ENCODE measurements around the gene TOE1. TPM values are rescaled to one million over a fixed set of nuclear protein-coding genes. Genes with fewer than 3 reads are reported as not detected.

TOE1 gene
- total RNA-seq, 2 donors from 2014 or later = 2.0 to 2.3 TPM

DNA sequence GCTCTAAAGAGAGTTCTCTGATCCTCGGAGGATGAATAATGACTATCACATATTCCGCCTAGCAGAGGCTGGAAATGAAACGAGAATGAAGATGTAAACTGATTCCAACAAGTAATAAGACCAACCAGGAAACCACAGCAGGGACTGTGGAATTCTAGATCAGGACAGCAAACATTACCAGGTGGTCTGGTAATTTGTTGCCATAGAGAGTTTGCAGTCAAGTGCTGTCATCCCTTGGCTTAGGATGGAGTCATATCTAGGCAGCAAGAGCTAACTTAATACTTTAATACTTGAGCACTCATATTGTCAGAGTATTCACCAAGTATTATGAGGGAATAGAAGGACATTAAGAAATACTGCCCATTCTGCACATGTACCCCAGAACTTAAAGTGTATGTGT lies 45.3 kb downstream of the TOE1 start:
- Histone ChIP-seq H3K27ac (no peak overlapping the region), H3K9me3 (no peaks in the 10 kb centered on the region), H3K4me3 (no peak overlapping the region), H3K4me1 (no peaks in the 10 kb centered on the region), H3K36me3 (replicated peaks in 1 of 2; ENCODE audit: insufficient read depth in 1 of 2, low read depth in 2 of 2) (no peaks in the 10 kb centered on the region), H3K27me3 (no peaks in the 10 kb centered on the region)
- 73 to 82% methylated on average over 3 of the region's 3 CpGs for WGBS, 2 donors
- ATAC-seq (no peak), DNase-seq (no peak)
- intact Hi-C loops (cut with DNase I) = no loop called here
- TF ChIP-seq, protein P1, sequence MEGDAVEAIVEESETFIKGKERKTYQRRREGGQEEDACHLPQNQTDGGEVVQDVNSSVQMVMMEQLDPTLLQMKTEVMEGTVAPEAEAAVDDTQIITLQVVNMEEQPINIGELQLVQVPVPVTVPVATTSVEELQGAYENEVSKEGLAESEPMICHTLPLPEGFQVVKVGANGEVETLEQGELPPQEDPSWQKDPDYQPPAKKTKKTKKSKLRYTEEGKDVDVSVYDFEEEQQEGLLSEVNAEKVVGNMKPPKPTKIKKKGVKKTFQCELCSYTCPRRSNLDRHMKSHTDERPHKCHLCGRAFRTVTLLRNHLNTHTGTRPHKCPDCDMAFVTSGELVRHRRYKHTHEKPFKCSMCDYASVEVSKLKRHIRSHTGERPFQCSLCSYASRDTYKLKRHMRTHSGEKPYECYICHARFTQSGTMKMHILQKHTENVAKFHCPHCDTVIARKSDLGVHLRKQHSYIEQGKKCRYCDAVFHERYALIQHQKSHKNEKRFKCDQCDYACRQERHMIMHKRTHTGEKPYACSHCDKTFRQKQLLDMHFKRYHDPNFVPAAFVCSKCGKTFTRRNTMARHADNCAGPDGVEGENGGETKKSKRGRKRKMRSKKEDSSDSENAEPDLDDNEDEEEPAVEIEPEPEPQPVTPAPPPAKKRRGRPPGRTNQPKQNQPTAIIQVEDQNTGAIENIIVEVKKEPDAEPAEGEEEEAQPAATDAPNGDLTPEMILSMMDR (IDR thresholded peaks at IDR 0.05) = no peak
- no peak for TF ChIP-seq POLR2A (IDR thresholded peaks at IDR 0.05)

DNA sequence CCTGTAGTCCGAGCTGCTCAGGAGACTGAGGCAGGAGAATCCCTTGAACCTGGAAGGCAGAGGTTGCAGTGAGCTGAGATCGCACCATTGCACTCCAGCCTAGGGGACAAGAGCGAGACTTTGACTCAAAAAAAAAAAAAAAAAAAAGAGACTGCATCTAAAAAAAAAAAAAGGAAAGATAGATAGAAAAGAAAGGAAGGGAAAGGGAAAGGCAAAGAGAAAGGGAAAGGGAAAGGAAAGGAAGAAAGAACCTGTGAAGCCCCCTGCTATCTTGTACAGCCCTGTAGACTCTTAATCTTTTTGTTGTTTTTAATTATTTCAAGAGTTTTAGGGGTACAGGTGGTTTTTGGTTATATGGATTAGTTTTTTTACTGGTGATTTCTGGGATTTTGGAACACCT lies 46.2 kb downstream of the TOE1 start:
- no peak for ATAC-seq
- WGBS, 2 donors = 86 to 95% methylated on average over 3 of the region's 3 CpGs
- Histone ChIP-seq H3K4me3 (no peak overlapping the region), H3K27ac (no peak overlapping the region), H3K9me3 (no peaks in the 10 kb centered on the region), H3K36me3 (replicated peaks in 1 of 2; ENCODE audit: insufficient read depth in 1 of 2, low read depth in 2 of 2) (no peaks in the 10 kb centered on the region), H3K4me1 (no peaks in the 10 kb centered on the region), H3K27me3 (no peaks in the 10 kb centered on the region)
- intact Hi-C loops (cut with DNase I) = no loop called here
- DNase-seq = no peak
- TF ChIP-seq, protein P1 (IDR thresholded peaks at IDR 0.05) = no peak
- no peak for TF ChIP-seq POLR2A (IDR thresholded peaks at IDR 0.05)

Other genes starting within 250 kb of the TOE1 start
- 1 to 10 TPM; 3.6 to 4.4 TPM for gene ZSWIM5, start 133.6 kb upstream of the TOE1 start, total RNA-seq
- under 1 TPM in 1 of 2 donors, not detected in 1; 0.26 TPM for gene HPDL, start 13.3 kb upstream of the TOE1 start, total RNA-seq
- 10 to 100 TPM; 19.7 to 21.8 TPM for gene MUTYH, start 270 bp downstream of the TOE1 start, total RNA-seq
- 1 to 10 TPM in 1 of 2 donors, under 1 TPM in 1; 0.33 to 3.6 TPM for gene TESK2, start 151.0 kb downstream of the TOE1 start, total RNA-seq
- gene CCDC163, start 159.9 kb downstream of the TOE1 start, total RNA-seq = under 1 TPM; 0.66 to 0.78 TPM
- gene MMACHC, start 160.1 kb downstream of the TOE1 start, total RNA-seq = 10 to 100 TPM in 1 of 2 donors, 1 to 10 TPM in 1; 2.3 to 18.1 TPM
- 100 to 1,000 TPM in 1 of 2 donors, 10 to 100 TPM in 1; 64.6 to 103 TPM for gene PRDX1, start 181.7 kb downstream of the TOE1 start, total RNA-seq
- 10 to 100 TPM; 77.8 to 90.5 TPM for gene AKR1A1, start 210.7 kb downstream of the TOE1 start, total RNA-seq
- 10 to 100 TPM; 31.0 to 39.2 TPM for gene NASP, start 243.9 kb downstream of the TOE1 start, total RNA-seq

Measured in body of pancreas (tissue), 4 donors.